NCI-H345 treated with DMSO at 0.1 percent for 48 hours (cell line): ENCODE results near the gene AFAP1L2.

Source experiments
- DNase-seq: peaks from one replicate; lab custom pipeline; 2025; ENCODE audit not compliant: unreplicated experiment; lab: John Stamatoyannopoulos, UW

Gene AFAP1L2

DNA sequence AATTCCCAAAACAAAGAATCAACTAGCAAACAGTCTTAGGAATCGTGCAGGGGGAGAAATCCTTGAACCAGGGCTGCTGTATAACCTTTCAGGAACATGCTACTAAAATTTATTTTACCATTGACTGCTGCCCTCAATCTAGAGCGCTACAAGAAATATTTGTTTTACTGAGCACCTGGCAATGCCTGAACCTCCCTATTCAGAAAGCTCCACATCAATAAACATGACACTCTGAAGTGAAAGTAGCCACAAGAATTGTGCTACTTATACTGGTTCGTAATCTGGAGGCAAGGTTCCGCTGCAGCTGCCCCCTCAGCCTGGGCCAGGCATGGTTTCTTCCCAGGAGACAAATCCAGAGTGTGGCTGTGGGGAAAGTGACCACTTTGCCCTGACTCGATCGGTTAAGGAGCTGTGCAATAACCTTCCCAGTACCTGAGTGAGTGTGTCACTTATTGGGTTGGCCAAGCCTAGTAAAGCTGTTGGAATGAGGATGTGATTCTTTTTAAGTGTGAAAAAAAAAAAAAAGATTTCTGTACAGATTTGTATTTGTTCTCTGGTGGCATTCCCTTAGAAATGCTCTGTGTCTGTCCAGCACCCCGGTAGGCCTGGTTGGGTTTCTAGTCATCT lies 157.5 kb downstream of the AFAP1L2 start:
- no peak for DNase-seq

DNA sequence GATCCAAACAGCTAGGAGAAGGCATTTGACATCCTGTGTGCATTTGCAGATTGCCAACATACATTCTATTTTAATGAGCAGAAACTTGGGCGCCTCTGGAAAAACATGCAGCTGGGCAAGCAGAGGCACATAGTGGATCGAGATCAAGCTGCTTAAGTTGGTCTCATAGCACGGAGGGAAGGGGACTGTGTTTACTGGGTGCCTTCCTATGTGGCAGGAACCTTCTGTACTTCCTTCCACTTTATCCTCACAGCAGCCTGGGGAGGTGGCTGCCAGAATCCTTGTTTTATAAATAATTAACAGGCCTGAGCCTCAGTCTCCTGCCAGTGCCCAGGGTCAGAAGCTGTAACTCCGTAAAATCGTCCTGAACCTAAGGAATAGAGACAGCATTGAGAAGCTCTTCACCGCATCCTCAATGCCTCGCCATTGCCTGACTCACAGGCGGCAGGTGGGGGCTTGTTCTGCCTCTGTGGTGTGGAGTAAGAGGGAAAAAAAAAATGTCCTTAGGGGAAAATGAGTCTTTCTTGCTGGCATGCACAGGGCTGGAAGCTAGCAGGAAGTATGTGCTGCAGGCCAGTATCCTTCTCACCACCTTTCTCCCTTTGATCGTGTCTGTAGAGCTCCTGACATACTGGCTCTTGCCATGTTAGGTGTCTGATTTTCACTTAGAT lies 159.0 kb downstream of the AFAP1L2 start:
- no peak for DNase-seq
